ENCODE results near the gene MARK2.

Gene MARK2

GRCh38 chr11:63896071-63896470 lies 57.2 kb downstream of the MARK2 start:
- in situ Hi-C loops (cut with HindIII; ENCODE audit: low pct_ligation_motif_present, low pct_unique_long_range_greater_than_20kb, low sequenced_read_pairs), result no loop called here

GRCh38 chr11:63897459-63898146 lies 58.7 kb downstream of the MARK2 start:
- in situ Hi-C loops (cut with HindIII; ENCODE audit: low pct_ligation_motif_present, low pct_unique_long_range_greater_than_20kb, low sequenced_read_pairs), result no loop called here
- DNase-seq, result no peak

More at GRCh38 chr11:63896071-63896470, 57.2 kb downstream of the MARK2 start:
- DNase-seq, result no peak

DNA sequence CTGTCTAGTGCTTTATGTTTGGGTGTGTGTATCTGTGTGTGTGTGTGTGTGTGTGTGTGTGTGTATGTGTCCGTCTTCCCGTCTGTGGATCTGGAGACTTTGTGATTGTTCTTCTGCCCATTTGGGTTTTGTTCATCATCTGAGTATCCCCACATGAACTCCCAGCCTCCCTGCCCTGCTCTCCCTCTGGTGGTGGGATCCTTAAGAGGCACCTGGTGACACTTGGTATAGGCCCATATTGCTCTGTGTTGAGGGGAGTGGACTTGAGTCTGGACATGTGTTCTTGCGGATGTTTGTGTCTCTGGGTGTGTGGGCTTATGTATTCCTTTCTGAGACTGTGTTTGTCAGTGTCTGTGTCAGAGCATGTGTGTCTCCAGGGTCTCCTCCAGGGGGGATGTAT lies 62.8 kb downstream of the MARK2 start:
- peak; percentile 20 for DNase-seq
- in situ Hi-C loops (cut with HindIII; ENCODE audit: low pct_ligation_motif_present, low pct_unique_long_range_greater_than_20kb, low sequenced_read_pairs), result no loop called here

- in situ Hi-C loops (cut with HindIII; ENCODE audit: low pct_ligation_motif_present, low pct_unique_long_range_greater_than_20kb, low sequenced_read_pairs), result no loop called here
- DNase-seq, result no peak
Measured at GRCh38 chr11:63903884-63904283, 65.0 kb downstream of the MARK2 start.

DNA sequence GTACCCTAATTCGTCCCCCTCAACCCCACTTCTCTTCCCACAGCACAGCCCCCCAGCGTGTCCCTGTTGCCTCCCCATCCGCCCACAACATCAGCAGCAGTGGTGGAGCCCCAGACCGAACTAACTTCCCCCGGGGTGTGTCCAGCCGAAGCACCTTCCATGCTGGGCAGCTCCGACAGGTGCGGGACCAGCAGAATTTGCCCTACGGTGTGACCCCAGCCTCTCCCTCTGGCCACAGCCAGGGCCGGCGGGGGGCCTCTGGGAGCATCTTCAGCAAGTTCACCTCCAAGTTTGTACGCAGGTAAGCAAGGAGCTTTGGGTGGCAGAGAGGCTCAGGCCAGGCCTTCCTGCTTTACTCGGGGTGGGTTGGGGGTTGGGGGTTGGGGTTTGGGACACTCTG lies 65.8 kb downstream of the MARK2 start:
- DNase-seq, result no peak
- in situ Hi-C loops (cut with HindIII; ENCODE audit: low pct_ligation_motif_present, low pct_unique_long_range_greater_than_20kb, low sequenced_read_pairs), result no loop called here

- no peak for DNase-seq
- in situ Hi-C loops (cut with HindIII; ENCODE audit: low pct_ligation_motif_present, low pct_unique_long_range_greater_than_20kb, low sequenced_read_pairs), result no loop called here
Measured at GRCh38 chr11:63905179-63905578, 66.3 kb downstream of the MARK2 start.

DNA sequence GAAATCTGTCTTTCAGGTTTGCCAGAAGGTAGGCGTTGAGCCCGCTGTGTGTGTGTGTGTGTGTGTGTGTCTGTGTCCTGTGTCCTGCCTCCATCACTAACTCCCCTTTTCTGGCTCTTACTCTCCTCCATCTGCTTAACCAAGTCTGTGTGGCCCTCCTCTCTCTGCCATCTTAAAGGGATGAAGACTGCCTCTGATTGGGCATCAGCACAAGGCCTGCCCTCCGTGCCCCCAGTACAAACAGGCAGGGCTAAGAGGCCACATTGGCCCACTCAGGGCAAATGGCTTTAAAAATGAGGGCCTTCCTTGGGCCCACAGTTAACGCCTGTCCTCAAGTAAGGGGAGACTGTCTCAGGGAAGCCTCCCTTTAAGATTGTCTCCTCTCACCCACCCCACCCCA lies 67.2 kb downstream of the MARK2 start:
- in situ Hi-C loops (cut with HindIII; ENCODE audit: low pct_ligation_motif_present, low pct_unique_long_range_greater_than_20kb, low sequenced_read_pairs), result no loop called here
- no peak for DNase-seq

DNA sequence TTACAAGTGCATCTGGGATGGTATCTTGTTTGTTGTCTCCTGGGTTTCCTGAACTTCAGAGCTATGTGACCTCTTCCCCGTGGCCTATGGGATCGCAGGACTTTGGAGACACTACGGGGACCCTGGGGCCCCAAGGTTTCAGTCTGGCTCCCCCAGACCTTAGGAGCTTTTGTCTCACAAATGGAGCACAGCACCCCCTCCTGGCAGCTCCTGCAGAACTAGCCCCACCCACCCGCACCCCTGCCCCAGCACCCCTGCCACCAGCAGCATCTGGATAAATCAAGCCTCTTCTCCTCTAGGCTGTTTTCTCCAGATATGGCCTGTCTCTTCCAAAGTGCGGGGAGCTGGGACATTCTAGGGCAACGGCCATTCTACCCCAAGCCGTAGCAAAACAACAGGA lies 67.7 kb downstream of the MARK2 start:
- peak; percentile 25 for DNase-seq
- in situ Hi-C loops (cut with HindIII; ENCODE audit: low pct_ligation_motif_present, low pct_unique_long_range_greater_than_20kb, low sequenced_read_pairs), result no loop called here

GRCh38 chr11:63907063-63907462 lies 68.2 kb downstream of the MARK2 start:
- DNase-seq, result no peak
- in situ Hi-C loops (cut with HindIII; ENCODE audit: low pct_ligation_motif_present, low pct_unique_long_range_greater_than_20kb, low sequenced_read_pairs), result no loop called here

DNA sequence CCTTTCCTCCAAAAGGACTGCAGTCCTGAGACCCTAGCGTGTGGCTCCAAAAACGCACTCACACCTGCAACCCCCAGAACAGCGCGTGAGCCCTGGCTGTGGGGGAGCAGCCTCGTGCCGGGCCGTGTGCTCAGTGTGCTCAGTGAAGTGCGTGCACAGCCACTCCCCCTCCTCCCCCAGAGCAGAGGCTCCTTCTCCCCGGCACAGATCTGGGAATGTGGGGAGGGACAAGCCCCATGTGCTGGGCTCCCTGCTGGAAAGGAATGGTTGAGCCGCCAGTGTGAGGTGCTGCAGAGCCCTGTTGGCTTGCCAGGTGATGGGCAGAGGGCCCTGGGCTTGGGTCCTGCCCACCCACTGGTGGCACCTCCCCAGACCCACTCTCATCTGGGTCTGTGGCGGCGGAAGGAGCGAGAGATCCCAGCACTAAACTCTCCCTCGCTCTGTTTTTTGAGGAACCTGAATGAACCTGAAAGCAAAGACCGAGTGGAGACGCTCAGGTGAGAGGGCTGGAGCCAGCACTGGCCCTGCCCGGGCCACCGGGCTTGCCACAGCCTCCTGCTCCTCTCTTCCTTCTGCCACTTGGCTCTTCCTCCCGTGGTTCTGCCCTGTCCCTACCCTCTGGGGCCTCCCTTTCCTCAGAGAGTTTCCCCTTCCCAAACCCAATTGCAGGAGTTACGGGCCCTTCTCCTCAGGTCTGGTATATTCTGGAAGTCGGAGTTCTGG lies 69.1 kb downstream of the MARK2 start:
- in situ Hi-C loops (cut with HindIII; ENCODE audit: low pct_ligation_motif_present, low pct_unique_long_range_greater_than_20kb, low sequenced_read_pairs), result no loop called here
- no peak for DNase-seq

- in situ Hi-C loops (cut with HindIII; ENCODE audit: low pct_ligation_motif_present, low pct_unique_long_range_greater_than_20kb, low sequenced_read_pairs), result no loop called here
Measured at GRCh38 chr11:63908631-63909401, 69.9 kb downstream of the MARK2 start.

GRCh38 chr11:63909591-63910506 lies 70.9 kb downstream of the MARK2 start:
- no peak for DNase-seq
- in situ Hi-C loops (cut with HindIII; ENCODE audit: low pct_ligation_motif_present, low pct_unique_long_range_greater_than_20kb, low sequenced_read_pairs), result no loop called here

More at GRCh38 chr11:63908631-63909401, 69.9 kb downstream of the MARK2 start:
- no peak for DNase-seq

DNA sequence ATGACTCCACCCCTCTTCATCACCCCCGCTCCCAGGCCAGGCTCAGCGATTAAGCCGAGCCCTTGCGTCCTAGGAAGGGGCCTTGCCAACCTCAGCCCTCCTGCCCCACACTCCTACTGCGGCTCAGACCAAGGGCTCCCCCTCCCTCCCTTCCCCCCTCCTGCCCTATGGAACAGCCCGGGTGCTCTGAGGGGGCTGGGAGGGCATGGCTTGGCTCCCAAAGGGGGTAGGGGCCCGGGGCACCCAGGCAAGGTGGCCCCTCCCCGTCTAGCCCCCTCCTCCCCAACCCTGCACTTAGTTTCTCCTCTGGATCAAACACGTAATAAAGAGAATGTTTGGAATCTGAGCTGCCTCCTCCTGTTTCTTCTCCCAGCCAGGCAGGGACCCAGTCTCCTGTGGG lies 71.8 kb downstream of the MARK2 start:
- DNase-seq, result no peak
- in situ Hi-C loops (cut with HindIII; ENCODE audit: low pct_ligation_motif_present, low pct_unique_long_range_greater_than_20kb, low sequenced_read_pairs), result no loop called here

GRCh38 chr11:63911440-63911839 lies 72.5 kb downstream of the MARK2 start:
- in situ Hi-C loops (cut with HindIII; ENCODE audit: low pct_ligation_motif_present, low pct_unique_long_range_greater_than_20kb, low sequenced_read_pairs), result no loop called here
- no peak for DNase-seq

DNA sequence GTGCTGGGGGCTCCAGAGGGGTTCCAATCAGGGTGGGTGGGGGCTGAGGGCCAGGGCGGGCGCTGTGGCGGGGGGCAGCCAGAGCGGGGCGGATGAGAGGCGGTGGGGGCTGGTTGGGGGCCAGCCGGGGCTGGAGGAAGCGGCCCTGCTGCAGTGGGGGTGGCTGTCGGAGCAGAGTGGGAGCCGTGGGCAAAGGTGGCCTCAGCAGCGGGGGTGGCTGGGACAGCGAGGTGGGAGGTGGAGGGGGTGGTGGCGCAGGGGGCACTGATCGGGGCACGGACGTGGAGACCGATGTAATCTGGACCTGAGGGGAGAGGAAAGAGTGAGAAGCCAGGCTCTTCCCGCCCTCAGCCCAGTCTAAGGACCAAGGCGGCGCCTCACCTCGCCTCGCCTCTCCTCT lies 73.0 kb downstream of the MARK2 start:
- DNase-seq, result no peak
- in situ Hi-C loops (cut with HindIII; ENCODE audit: low pct_ligation_motif_present, low pct_unique_long_range_greater_than_20kb, low sequenced_read_pairs), result no loop called here

DNA sequence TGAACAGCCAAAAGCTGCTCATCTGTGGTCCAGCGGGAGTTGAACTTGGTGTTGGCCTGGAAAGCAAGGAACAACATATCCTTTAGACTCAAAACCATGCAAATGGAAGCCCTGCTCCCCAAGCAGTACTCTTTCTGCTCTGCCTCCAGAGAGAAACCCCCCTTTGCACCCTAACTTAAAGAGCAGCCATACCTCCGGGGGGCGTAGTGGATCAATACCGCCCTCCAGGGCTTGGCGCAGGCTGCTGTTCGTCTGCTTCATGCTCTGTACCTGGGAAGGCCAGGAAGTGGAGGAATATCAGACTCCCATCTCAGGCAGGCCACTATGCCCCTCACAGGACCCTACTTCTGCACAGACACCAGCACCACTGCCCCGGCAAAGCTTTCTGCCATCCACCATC lies 73.8 kb downstream of the MARK2 start:
- in situ Hi-C loops (cut with HindIII; ENCODE audit: low pct_ligation_motif_present, low pct_unique_long_range_greater_than_20kb, low sequenced_read_pairs), result no loop called here
- DNase-seq, result no peak

DNA sequence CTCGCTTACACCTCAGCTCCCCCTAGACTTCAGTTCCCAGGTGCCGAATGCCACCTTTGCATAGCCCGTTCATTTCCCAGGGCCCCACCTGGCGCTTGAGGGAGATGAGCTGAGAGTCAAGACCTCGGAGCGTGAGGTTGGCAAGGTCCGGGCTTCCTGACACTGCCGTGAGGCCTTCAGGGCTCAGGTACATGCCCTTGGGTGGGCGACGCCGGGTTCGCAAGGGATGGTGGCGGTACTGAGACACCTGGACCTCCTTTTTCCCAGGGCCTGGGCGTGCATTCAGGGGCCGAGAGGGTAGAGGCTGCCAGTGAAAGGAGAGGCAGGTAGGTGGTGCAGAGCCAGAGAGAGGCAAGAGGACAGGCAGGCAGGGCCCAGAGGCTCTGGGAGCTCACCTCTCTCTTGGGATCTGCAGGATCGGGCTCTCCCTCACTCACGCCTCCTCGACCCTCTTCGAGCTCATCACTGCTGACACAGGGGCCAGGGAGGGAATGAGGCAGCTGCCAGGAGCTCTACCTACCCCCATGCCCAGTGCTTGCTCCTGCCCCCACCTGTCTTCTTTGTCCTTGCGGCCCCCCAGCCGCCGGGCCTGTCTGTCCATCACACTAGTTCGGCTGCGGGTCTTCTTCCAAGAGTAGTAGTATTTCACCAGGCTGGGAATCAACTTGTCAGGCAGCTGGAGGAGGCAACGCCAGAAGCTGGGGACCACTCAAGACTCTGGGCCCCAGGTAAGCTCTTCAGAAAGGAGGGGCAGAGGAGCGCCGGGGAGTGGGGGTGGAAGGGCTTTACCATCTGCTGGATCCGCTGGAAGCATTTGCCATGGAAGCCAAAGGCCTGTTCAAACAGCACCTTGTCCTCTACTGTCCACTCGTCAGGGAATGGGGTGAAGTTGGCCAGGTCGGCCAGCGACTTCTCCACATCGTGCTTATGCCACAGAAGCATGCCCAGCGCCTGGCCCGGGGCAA lies 75.2 kb downstream of the MARK2 start:
- in situ Hi-C loops (cut with HindIII; ENCODE audit: low pct_ligation_motif_present, low pct_unique_long_range_greater_than_20kb, low sequenced_read_pairs), result no loop called here
- no peak for DNase-seq
